GM12878 (cell line): ENCODE measurements around the gene EXPH5. TPM values are rescaled to one million over a fixed set of nuclear protein-coding genes. Genes with fewer than 3 reads are reported as not detected.

Experiments
- ATF2 ChIP-seq: IDR thresholded peaks from 2 replicates; pipeline ENCODE4 v1.6.1; 2012; ENCODE audit warnings: low read length, inconsistent platforms
- FOXK2 ChIP-seq: fragments of 450-650 bp; IDR thresholded peaks from 2 replicates; pipeline ENCODE4 v1.6.1; 2017; ENCODE audit warnings: mild to moderate bottlenecking, moderate library complexity
- HDGF ChIP-seq: fragments of 450-650 bp; IDR thresholded peaks from 2 replicates; pipeline ENCODE4 v1.6.1; 2016; ENCODE audit warnings: antibody characterized with exemption
- NFXL1 ChIP-seq: fragments of 450-650 bp; IDR thresholded peaks from 2 replicates; pipeline ENCODE4 v1.6.1; 2017; ENCODE audit warnings: antibody characterized with exemption, mild to moderate bottlenecking, borderline replicate concordance
- NRF1 ChIP-seq: conservative IDR thresholded peaks from 2 replicates; pipeline ENCODE4 v1.6.1; 2011; ENCODE audit warnings: mild to moderate bottlenecking, low read depth, low read length, improper control_type of control experiment
- USF1 ChIP-seq: IDR thresholded peaks from 2 replicates; pipeline ENCODE4 v1.6.1; 2011; ENCODE audit warnings: borderline replicate concordance, low read depth, mild to moderate bottlenecking, moderate library complexity, mixed read lengths, low read length; ENCODE audit not compliant: insufficient read depth; ENCODE audit errors: extremely low read length
- USF2 ChIP-seq: IDR thresholded peaks from 2 replicates; pipeline ENCODE4 v1.6.1; 2011; ENCODE audit warnings: low read depth, low read length, improper control_type of control experiment, borderline replicate concordance
- WRNIP1 ChIP-seq: IDR thresholded peaks from 2 replicates; pipeline ENCODE4 v1.6.1; 2011; ENCODE audit warnings: low read depth, low read length, improper control_type of control experiment, borderline replicate concordance
- YBX1 ChIP-seq: fragments of 450-650 bp; IDR thresholded peaks from 2 replicates; pipeline ENCODE4 v1.6.1; 2016; ENCODE audit warnings: antibody characterized with exemption
- ZNF274 ChIP-seq: IDR thresholded peaks from one replicate; pipeline ENCODE4 v1.8.0; 2011; ENCODE audit not compliant: insufficient read length, insufficient read depth
- ZZZ3 ChIP-seq: IDR thresholded peaks from 2 replicates; pipeline ENCODE4 v1.6.1; 2011; ENCODE audit warnings: low read depth; ENCODE audit not compliant: control insufficient read depth, insufficient read length
- polyA plus RNA-seq, 11 experiments: library from polyadenylated mRNA; depleted of rRNA in 4 of 11; unstranded in 6 of 11; stranded (reverse) in 5 of 11; fragments of >200 nt; fragmentation: Nextera tagmentation in 4 of 11; fragmentation: Illumina TruSeq in 1 of 11; extraction: Ambion mirVana in 4 of 11; extraction: Trizol in 1 of 11; gene quantifications; 1 replicate in 1 of 11; 2 replicates in 10 of 11; pipeline versions ENCODE4 v1.2.1 to v1.2.3, GENCODE V29; 2011 to 2016; ENCODE audit warnings: inconsistent platforms in 2 of 11, missing spikeins in 2 of 11, low read depth in 1 of 11
- total RNA-seq, 4 experiments: library from RNA; depleted of rRNA in 3 of 4; stranded (reverse); fragments of >200 nt in 3 of 4; fragmentation: Illumina TruSeq in 1 of 4; extraction: Trizol in 1 of 4; gene quantifications; 2 replicates each; pipeline versions ENCODE4 v1.2.1 to v1.2.3, GENCODE V29; 2013 to 2021
- TF ChIP-seq, protein P1 (sequence below): fragments of 450-650 bp; formaldehyde crosslinking; IDR thresholded peaks from 2 replicates; pipeline ENCODE4 v1.5.0; 2022; ENCODE audit warnings: mild to moderate bottlenecking, missing genetic modification characterization
- TF ChIP-seq, protein P2 (sequence below): fragments of 450-650 bp; IDR thresholded peaks from 2 replicates; pipeline ENCODE4 v1.6.1; 2017; ENCODE audit warnings: mild to moderate bottlenecking
- TF ChIP-seq, protein P3 (sequence below): fragments of 450-650 bp; conservative IDR thresholded peaks from 2 replicates; pipeline ENCODE4 v1.6.1; 2017; ENCODE audit warnings: mild to moderate bottlenecking, moderate library complexity

EXPH5 gene
- total and polyA plus RNA-seq, 10 of the 15 experiments (the other 5 are each of a cell fraction or from before 2014, with no cell fraction given) = 0.69 to 11.1 (median 4.3) TPM

DNA sequence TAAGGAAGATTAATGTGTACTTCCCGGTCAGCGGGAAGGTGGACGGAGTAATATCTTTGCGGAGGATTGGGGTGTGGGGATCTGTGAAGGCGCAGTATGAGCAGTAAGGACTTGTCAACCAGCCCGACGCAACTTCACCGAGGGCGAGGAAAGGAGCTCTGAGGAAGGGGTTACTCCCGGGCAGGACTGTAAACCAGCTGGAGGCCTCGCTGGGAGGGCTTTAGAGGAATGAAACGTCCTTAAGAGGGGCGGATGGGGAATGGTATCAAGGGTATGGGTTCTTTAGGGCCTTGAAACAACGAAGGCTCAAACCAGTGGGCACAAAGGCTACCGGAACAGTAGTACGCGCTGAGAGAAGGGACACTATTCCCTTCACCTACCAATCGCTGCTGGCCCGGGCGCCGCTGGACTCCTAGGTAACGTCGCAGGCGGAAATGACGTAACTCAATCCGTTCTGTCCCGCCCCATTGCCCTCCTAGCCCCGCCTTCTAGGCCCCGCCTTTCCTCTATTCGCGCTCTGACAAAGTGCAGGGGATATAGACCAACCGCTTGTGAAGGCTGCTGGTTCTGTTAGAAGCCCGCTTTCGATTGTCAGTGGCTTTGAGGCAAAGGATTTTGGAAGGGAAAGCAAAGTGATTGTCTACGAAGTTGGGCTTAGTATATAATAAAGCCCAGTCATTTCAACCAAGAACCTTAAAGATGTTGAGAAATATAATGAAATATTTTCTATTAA, 126.3 kb downstream of the EXPH5 start, which contains the start of gene C11orf65 (continued):
- TF ChIP-seq ATF2 = no peak; the same call in 1 of the 2 replicates
- TF ChIP-seq YBX1 = no peak
- no peak for TF ChIP-seq WRNIP1
- no peak for TF ChIP-seq USF1
- TF ChIP-seq, protein P1, sequence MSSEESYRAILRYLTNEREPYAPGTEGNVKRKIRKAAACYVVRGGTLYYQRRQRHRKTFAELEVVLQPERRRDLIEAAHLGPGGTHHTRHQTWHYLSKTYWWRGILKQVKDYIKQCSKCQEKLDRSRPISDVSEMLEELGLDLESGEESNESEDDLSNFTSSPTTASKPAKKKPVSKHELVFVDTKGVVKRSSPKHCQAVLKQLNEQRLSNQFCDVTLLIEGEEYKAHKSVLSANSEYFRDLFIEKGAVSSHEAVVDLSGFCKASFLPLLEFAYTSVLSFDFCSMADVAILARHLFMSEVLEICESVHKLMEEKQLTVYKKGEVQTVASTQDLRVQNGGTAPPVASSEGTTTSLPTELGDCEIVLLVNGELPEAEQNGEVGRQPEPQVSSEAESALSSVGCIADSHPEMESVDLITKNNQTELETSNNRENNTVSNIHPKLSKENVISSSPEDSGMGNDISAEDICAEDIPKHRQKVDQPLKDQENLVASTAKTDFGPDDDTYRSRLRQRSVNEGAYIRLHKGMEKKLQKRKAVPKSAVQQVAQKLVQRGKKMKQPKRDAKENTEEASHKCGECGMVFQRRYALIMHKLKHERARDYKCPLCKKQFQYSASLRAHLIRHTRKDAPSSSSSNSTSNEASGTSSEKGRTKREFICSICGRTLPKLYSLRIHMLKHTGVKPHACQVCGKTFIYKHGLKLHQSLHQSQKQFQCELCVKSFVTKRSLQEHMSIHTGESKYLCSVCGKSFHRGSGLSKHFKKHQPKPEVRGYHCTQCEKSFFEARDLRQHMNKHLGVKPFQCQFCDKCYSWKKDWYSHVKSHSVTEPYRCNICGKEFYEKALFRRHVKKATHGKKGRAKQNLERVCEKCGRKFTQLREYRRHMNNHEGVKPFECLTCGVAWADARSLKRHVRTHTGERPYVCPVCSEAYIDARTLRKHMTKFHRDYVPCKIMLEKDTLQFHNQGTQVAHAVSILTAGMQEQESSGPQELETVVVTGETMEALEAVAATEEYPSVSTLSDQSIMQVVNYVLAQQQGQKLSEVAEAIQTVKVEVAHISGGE (CRISPR knock-in tag) = no peak
- TF ChIP-seq, protein P2, sequence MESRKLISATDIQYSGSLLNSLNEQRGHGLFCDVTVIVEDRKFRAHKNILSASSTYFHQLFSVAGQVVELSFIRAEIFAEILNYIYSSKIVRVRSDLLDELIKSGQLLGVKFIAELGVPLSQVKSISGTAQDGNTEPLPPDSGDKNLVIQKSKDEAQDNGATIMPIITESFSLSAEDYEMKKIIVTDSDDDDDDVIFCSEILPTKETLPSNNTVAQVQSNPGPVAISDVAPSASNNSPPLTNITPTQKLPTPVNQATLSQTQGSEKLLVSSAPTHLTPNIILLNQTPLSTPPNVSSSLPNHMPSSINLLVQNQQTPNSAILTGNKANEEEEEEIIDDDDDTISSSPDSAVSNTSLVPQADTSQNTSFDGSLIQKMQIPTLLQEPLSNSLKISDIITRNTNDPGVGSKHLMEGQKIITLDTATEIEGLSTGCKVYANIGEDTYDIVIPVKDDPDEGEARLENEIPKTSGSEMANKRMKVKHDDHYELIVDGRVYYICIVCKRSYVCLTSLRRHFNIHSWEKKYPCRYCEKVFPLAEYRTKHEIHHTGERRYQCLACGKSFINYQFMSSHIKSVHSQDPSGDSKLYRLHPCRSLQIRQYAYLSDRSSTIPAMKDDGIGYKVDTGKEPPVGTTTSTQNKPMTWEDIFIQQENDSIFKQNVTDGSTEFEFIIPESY = no peak
- TF ChIP-seq NRF1 = no peak
- TF ChIP-seq, protein P3, sequence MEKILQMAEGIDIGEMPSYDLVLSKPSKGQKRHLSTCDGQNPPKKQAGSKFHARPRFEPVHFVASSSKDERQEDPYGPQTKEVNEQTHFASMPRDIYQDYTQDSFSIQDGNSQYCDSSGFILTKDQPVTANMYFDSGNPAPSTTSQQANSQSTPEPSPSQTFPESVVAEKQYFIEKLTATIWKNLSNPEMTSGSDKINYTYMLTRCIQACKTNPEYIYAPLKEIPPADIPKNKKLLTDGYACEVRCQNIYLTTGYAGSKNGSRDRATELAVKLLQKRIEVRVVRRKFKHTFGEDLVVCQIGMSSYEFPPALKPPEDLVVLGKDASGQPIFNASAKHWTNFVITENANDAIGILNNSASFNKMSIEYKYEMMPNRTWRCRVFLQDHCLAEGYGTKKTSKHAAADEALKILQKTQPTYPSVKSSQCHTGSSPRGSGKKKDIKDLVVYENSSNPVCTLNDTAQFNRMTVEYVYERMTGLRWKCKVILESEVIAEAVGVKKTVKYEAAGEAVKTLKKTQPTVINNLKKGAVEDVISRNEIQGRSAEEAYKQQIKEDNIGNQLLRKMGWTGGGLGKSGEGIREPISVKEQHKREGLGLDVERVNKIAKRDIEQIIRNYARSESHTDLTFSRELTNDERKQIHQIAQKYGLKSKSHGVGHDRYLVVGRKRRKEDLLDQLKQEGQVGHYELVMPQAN = peak; percentile 69
- TF ChIP-seq ZZZ3 = no peak
- no peak for TF ChIP-seq NFXL1
- no peak for TF ChIP-seq USF2
- TF ChIP-seq FOXK2 = no peak
- TF ChIP-seq HDGF = peak; percentile 38; the same call in 1 of the 2 replicates
- no peak for TF ChIP-seq ZNF274
